Fibroblast of mammary gland (primary cell): ENCODE data around the gene CSF3R.
"Not testable (repeated sequence)": the region's sequence is repeated elsewhere in the genome, so short reads cannot be mapped to it uniquely, and the experiment has no call there.

Source experiments
- DNase-seq: peaks from one replicate; pipeline ENCODE4 v3.0.0-alpha.2; 2010; ENCODE audit warnings: low read depth
- H3K4me3 ChIP-seq: 2 replicates; pipeline ENCODE4 v1.5.1; 2011; ENCODE audit warnings: low read depth, mild to moderate bottlenecking, low read length, moderate library complexity; ENCODE audit not compliant: control insufficient read depth
- CTCF ChIP-seq: conservative IDR thresholded peaks from 2 replicates; pipeline ENCODE4 v1.5.1; 2011; ENCODE audit warnings: low read depth, low read length, inconsistent platforms; ENCODE audit not compliant: control insufficient read depth, insufficient read depth

Gene CSF3R

GRCh38 chr1:36481771-36482723 lies 666 bp downstream of the CSF3R start:
- no peak overlapping the region for H3K4me3 ChIP-seq

GRCh38 chr1:36481091-36481490 lies 1.6 kb downstream of the CSF3R start:
- no peak overlapping the region for H3K4me3 ChIP-seq
- no peak for TF ChIP-seq CTCF
- no peak for DNase-seq

More at GRCh38 chr1:36481771-36482723, 666 bp downstream of the CSF3R start:
- no peak for DNase-seq
- no peak for TF ChIP-seq CTCF

- no peak overlapping the region for H3K4me3 ChIP-seq
- TF ChIP-seq CTCF: no peak
- DNase-seq: no peak
Observed at GRCh38 chr1:36480161-36480560, 2.6 kb downstream of the CSF3R start.

GRCh38 chr1:36479505-36480051 lies 3.1 kb downstream of the CSF3R start:
- DNase-seq: no peak
- no peak overlapping the region for H3K4me3 ChIP-seq
- no peak for TF ChIP-seq CTCF

- H3K4me3 ChIP-seq, DNase-seq: not testable (repeated sequence)
Observed at GRCh38 chr1:36477615-36478014, 5.1 kb downstream of the CSF3R start.

GRCh38 chr1:36476945-36477344 lies 5.8 kb downstream of the CSF3R start:
- TF ChIP-seq CTCF: no peak
- DNase-seq: no peak
- no peak overlapping the region for H3K4me3 ChIP-seq

- DNase-seq: no peak
Observed at GRCh38 chr1:36475910-36476604, 6.7 kb downstream of the CSF3R start.

More at GRCh38 chr1:36475910-36476604, 6.7 kb downstream of the CSF3R start:
- no peak for TF ChIP-seq CTCF
- no peak overlapping the region for H3K4me3 ChIP-seq
